T-helper 2 cell treated with Interferon-gamma antibody and Interleukin-4, amounts not matched to agents 5 μg/mL and 100 μg/mL, for 36 hours (primary cell): Measurements from ENCODE around the gene FAM221B.

Experiments
- DNase-seq: peaks from one replicate; pipeline ENCODE4 v3.0.0; 2021; ENCODE audit warnings: low spot score
- H3K27ac Mint-ChIP-seq: one replicate; pipeline ENCODE4 v1.8.0; 2021; ENCODE audit warnings: mild to moderate bottlenecking, mixed read lengths
- H3K27me3 Mint-ChIP-seq: one replicate; pipeline ENCODE4 v1.8.0; 2021; ENCODE audit warnings: low read depth, mixed read lengths
- H3K36me3 Mint-ChIP-seq: one replicate; pipeline ENCODE4 v1.8.0; 2021; ENCODE audit warnings: low read depth, mixed read lengths
- H3K4me1 Mint-ChIP-seq: one replicate; pipeline ENCODE4 v1.8.0; 2021; ENCODE audit warnings: low read depth, mixed read lengths
- H3K4me3 Mint-ChIP-seq: one replicate; pipeline ENCODE4 v1.8.0; 2022; ENCODE audit warnings: mild to moderate bottlenecking, moderate library complexity, mixed read lengths
- H3K9me3 Mint-ChIP-seq: one replicate; pipeline ENCODE4 v1.8.0; 2021; ENCODE audit warnings: mixed read lengths

FAM221B gene

GRCh38 chr9:35828716-35829083, at the start of gene FAM221B:
Gene FAM221B, minus strand, starts transcription at chr9:35828732. Its CDS starts 2,571 bp downstream, at chr9:35826161.
- no peaks in the 10 kb centered on the region for H3K9me3 Mint-ChIP-seq
- no peaks in the 10 kb centered on the region for H3K36me3 Mint-ChIP-seq
- peak; percentile 22 for DNase-seq
- peaks cover 3% of the 10 kb centered on the region for H3K27me3 Mint-ChIP-seq
- H3K4me3 Mint-ChIP-seq: peak within 1 kb of the TSS; percentile 93
- H3K4me1 Mint-ChIP-seq: peaks cover 20% of the 10 kb centered on the region
- H3K27ac Mint-ChIP-seq: peak within 1 kb of the TSS; percentile 85

GRCh38 chr9:35872505-35872904, 44.0 kb upstream of the FAM221B start:
- no peak overlapping the region for H3K27ac Mint-ChIP-seq
- H3K4me3 Mint-ChIP-seq: no peak overlapping the region
- no peak for DNase-seq
- peaks cover 10% of the 10 kb centered on the region for H3K9me3 Mint-ChIP-seq
- H3K4me1 Mint-ChIP-seq: no peaks in the 10 kb centered on the region
- peaks cover 21% of the 10 kb centered on the region for H3K27me3 Mint-ChIP-seq
- H3K36me3 Mint-ChIP-seq: no peaks in the 10 kb centered on the region

- Mint-ChIP-seq H3K36me3 (no peaks in the 10 kb centered on the region), H3K4me3 (no peak overlapping the region), H3K4me1 (no peaks in the 10 kb centered on the region), H3K27ac (no peak overlapping the region), H3K9me3 (peaks cover 1% of the 10 kb centered on the region), H3K27me3 (peaks cover 13% of the 10 kb centered on the region)
- DNase-seq: no peak
Measured at GRCh38 chr9:35871545-35871944, 43.0 kb upstream of the FAM221B start.

GRCh38 chr9:35870351-35870923, 41.9 kb upstream of the FAM221B start, which contains the start of gene OR13J1:
Gene OR13J1, minus strand, starts transcription at chr9:35870401. Its CDS starts 0 bp downstream, at chr9:35870401.
- Mint-ChIP-seq H3K27ac (no peak within 1 kb of the TSS), H3K4me3 (no peak within 1 kb of the TSS), H3K4me1 (no peaks in the 10 kb centered on the region), H3K9me3 (no peaks in the 10 kb centered on the region), H3K27me3 (peaks cover 7% of the 10 kb centered on the region), H3K36me3 (no peaks in the 10 kb centered on the region)
- DNase-seq: no peak

- Mint-ChIP-seq H3K4me1 (no peaks in the 10 kb centered on the region), H3K27ac (no peak overlapping the region), H3K4me3 (no peak overlapping the region), H3K27me3 (peaks cover 1% of the 10 kb centered on the region), H3K9me3 (no peaks in the 10 kb centered on the region), H3K36me3 (no peaks in the 10 kb centered on the region)
- DNase-seq: no peak
Measured at GRCh38 chr9:35869621-35870216, 41.2 kb upstream of the FAM221B start.

- no peak overlapping the region for H3K4me3 Mint-ChIP-seq
- H3K27ac Mint-ChIP-seq: no peak overlapping the region
- H3K4me1 Mint-ChIP-seq: no peaks in the 10 kb centered on the region
- no peaks in the 10 kb centered on the region for H3K36me3 Mint-ChIP-seq
- no peak for DNase-seq
- no peaks in the 10 kb centered on the region for H3K9me3 Mint-ChIP-seq
- H3K27me3 Mint-ChIP-seq: no peaks in the 10 kb centered on the region
Measured at GRCh38 chr9:35868933-35869332, 40.4 kb upstream of the FAM221B start.

GRCh38 chr9:35867538-35867937, 39.0 kb upstream of the FAM221B start:
- Mint-ChIP-seq H3K4me3 (no peak overlapping the region), H3K9me3 (no peaks in the 10 kb centered on the region), H3K4me1 (no peaks in the 10 kb centered on the region), H3K27me3 (peaks cover 2% of the 10 kb centered on the region), H3K27ac (no peak overlapping the region), H3K36me3 (no peaks in the 10 kb centered on the region)
- no peak for DNase-seq

GRCh38 chr9:35864695-35865255, 36.2 kb upstream of the FAM221B start:
- Mint-ChIP-seq H3K9me3 (no peaks in the 10 kb centered on the region), H3K36me3 (no peaks in the 10 kb centered on the region), H3K4me3 (no peak overlapping the region), H3K4me1 (no peaks in the 10 kb centered on the region), H3K27me3 (peaks cover 10% of the 10 kb centered on the region), H3K27ac (no peak overlapping the region)
- DNase-seq: no peak

- H3K4me1 Mint-ChIP-seq: peaks cover 2% of the 10 kb centered on the region
- no peaks in the 10 kb centered on the region for H3K36me3 Mint-ChIP-seq
- DNase-seq: no peak
- H3K9me3 Mint-ChIP-seq: no peaks in the 10 kb centered on the region
- no peak overlapping the region for H3K4me3 Mint-ChIP-seq
- H3K27ac Mint-ChIP-seq: no peak overlapping the region
- H3K27me3 Mint-ChIP-seq: peaks cover 10% of the 10 kb centered on the region
Measured at GRCh38 chr9:35863583-35863982, 35.1 kb upstream of the FAM221B start.

GRCh38 chr9:35862328-35862727, 33.8 kb upstream of the FAM221B start:
- Mint-ChIP-seq H3K27me3 (peaks cover 12% of the 10 kb centered on the region), H3K4me1 (peaks cover 3% of the 10 kb centered on the region), H3K4me3 (no peak overlapping the region), H3K27ac (no peak overlapping the region), H3K36me3 (no peaks in the 10 kb centered on the region), H3K9me3 (no peaks in the 10 kb centered on the region)
- no peak for DNase-seq

GRCh38 chr9:35861161-35861897, 32.8 kb upstream of the FAM221B start:
- H3K9me3 Mint-ChIP-seq: no peaks in the 10 kb centered on the region
- no peak overlapping the region for H3K27ac Mint-ChIP-seq
- H3K4me1 Mint-ChIP-seq: peaks cover 3% of the 10 kb centered on the region
- no peak overlapping the region for H3K4me3 Mint-ChIP-seq
- peak; percentile 2 for DNase-seq
- H3K27me3 Mint-ChIP-seq: peaks cover 13% of the 10 kb centered on the region
- no peaks in the 10 kb centered on the region for H3K36me3 Mint-ChIP-seq

- peaks cover 13% of the 10 kb centered on the region for H3K27me3 Mint-ChIP-seq
Measured at GRCh38 chr9:35859990-35860339, 31.4 kb upstream of the FAM221B start.

GRCh38 chr9:35859310-35859989, 30.9 kb upstream of the FAM221B start:
- Mint-ChIP-seq H3K27me3 (peaks cover 13% of the 10 kb centered on the region), H3K27ac (no peak overlapping the region), H3K36me3 (no peaks in the 10 kb centered on the region), H3K9me3 (no peaks in the 10 kb centered on the region), H3K4me3 (no peak overlapping the region), H3K4me1 (peaks cover 3% of the 10 kb centered on the region)
- DNase-seq: peak; percentile 5

More at GRCh38 chr9:35859990-35860339, 31.4 kb upstream of the FAM221B start:
- H3K9me3 Mint-ChIP-seq: no peaks in the 10 kb centered on the region
- DNase-seq: peak; percentile 2
- no peak overlapping the region for H3K4me3 Mint-ChIP-seq
- H3K36me3 Mint-ChIP-seq: no peaks in the 10 kb centered on the region
- H3K4me1 Mint-ChIP-seq: peaks cover 3% of the 10 kb centered on the region
- no peak overlapping the region for H3K27ac Mint-ChIP-seq

- Mint-ChIP-seq H3K27ac (no peak overlapping the region), H3K4me1 (peaks cover 3% of the 10 kb centered on the region), H3K36me3 (no peaks in the 10 kb centered on the region), H3K4me3 (no peak overlapping the region), H3K27me3 (peaks cover 13% of the 10 kb centered on the region), H3K9me3 (no peaks in the 10 kb centered on the region)
- no peak for DNase-seq
Measured at GRCh38 chr9:35858458-35858857, 29.9 kb upstream of the FAM221B start.
